ENCODE data around the gene PPP4R1.

DNA sequence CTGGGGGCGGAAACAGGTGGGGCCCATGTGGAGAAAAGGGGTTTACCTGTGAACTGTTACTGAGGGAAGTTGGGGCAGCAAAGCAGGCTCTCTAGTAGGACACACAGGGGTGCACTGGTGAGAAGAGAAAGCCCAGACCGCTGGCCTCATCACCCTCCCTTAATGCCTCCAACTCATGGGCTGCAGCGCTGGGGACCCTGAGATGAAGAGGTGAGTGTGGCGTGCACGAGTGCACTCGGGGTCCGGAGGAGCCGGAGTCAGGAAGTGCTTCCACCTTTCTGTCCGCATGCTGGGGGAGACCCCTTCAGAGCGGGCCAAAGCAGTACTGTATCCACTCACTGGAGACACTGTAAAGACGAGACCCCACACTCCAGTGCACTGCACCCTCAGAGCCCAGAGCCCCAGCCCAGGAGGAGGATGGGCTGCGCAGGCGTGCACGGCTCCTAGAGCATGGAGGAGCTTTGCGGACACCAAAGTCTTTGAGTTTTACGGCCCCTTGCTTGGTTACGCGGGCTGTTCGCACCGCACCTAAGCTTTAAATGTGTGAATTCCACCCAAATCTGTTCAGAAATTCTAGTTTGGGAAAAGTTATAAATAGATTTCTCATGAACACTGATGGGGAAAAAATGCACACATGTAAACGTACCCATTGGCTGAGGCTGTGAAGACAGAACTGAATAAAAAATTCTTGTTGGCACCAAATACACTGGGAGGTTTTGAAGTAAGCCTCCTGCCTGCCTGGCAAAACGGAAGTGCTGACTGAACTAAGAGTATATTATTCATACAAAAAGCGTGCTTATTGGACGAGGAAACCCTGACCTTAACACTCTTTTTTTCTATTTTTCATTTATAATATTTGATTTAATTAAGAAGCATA is 45.4 kb upstream of the PPP4R1 start:
- TF ChIP-seq POLR2A (IDR thresholded peaks at IDR 0.05) = no peak
- TF ChIP-seq, protein P1, sequence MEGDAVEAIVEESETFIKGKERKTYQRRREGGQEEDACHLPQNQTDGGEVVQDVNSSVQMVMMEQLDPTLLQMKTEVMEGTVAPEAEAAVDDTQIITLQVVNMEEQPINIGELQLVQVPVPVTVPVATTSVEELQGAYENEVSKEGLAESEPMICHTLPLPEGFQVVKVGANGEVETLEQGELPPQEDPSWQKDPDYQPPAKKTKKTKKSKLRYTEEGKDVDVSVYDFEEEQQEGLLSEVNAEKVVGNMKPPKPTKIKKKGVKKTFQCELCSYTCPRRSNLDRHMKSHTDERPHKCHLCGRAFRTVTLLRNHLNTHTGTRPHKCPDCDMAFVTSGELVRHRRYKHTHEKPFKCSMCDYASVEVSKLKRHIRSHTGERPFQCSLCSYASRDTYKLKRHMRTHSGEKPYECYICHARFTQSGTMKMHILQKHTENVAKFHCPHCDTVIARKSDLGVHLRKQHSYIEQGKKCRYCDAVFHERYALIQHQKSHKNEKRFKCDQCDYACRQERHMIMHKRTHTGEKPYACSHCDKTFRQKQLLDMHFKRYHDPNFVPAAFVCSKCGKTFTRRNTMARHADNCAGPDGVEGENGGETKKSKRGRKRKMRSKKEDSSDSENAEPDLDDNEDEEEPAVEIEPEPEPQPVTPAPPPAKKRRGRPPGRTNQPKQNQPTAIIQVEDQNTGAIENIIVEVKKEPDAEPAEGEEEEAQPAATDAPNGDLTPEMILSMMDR (IDR thresholded peaks at IDR 0.05) = no peak

Measured in upper lobe of left lung (tissue), 4 donors.